Ammon's horn (tissue), 1 donor: ENCODE data around the gene ARHGAP30.

ENCODE experiments used
- DNase-seq: peaks from one replicate; pipeline ENCODE4 v3.0.0-alpha.2; 2016; ENCODE audit warnings: low spot score

Gene ARHGAP30

GRCh38 chr1:161013488-161014230 is 56.0 kb downstream of the ARHGAP30 start:
- peak; percentile 79 for DNase-seq

DNA sequence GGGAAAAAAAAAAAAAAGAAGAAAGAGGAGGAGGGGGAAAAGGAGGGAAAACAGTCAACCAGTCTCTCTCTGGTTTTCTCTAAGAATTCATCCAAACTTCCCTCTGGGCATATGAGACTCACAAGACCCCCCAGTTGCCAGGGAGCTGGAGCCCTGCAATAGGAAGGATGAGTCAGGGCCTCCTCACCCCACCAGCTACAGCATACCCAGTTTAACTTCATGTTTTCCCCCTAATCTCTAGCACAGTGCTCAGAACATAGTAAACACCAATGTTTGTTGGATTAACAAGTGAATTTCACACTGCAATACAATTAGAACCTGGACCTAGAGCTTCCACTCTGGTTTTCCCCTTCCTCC is 56.6 kb downstream of the ARHGAP30 start:
- no peak for DNase-seq

- DNase-seq, result no peak
These were observed 57.3 kb downstream of the ARHGAP30 start for GRCh38 chr1:161012420-161012819.

DNA sequence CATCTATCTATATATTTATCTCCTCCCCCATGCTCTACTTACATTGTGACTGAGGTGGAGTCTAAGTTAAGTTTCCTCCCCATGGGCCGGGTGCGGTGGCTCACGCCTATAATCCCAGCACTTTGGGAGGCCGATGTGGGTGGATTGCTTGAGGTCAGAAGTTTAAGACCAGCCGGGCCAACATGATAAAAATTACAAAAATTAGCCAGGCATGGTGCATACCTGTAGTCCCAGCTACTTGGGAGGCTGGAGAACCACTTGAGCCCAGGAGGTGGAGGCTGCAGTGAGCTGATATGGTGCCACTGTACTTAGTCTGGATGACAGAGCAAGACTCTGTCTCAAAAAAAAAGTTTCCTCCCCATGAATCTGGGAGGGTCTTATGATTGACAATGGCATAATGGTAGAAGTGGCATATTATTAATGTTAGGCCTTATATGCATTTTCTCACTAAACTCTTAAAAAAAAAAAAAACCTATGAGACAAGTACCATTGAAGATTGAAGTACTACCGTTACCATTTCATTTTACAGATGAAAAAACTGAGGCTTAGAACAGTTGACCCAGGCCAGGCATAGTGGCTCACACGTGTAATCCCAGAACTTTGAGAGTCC is 60.0 kb downstream of the ARHGAP30 start:
- DNase-seq, result no peak

DNA sequence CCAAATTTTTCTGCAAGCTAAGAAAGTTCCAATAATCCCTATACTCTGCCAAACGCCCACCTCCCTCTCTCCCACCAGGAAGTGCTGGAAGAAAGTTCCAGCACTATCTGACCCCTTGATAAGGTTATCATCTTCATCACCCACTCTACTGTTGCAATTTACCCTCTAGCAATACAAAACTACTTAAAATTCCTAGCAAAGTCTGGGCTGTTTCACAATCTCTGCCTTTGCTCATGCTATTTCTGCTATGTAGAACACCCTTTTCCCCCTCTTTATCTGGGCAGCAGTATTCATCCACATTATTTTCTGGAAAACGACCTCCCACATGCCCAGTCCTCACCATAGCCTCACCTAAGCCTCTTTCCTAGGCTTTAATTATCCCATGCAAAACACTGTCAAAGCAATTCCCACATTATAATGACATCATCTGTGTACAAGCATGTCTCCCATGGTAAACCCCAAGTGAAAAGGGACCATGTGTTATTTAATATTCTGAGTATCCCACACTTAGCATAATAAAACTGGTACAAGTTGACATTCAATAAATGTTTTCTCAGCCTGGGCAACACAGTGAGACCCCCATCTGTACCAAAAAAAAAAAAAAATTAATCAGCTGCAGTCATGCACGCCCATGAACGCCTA is 60.7 kb downstream of the ARHGAP30 start:
- DNase-seq, result no peak

GRCh38 chr1:161007369-161007768 is 62.3 kb downstream of the ARHGAP30 start:
- no peak for DNase-seq

- no peak for DNase-seq
These were observed 63.1 kb downstream of the ARHGAP30 start for GRCh38 chr1:161006563-161006962.

DNA sequence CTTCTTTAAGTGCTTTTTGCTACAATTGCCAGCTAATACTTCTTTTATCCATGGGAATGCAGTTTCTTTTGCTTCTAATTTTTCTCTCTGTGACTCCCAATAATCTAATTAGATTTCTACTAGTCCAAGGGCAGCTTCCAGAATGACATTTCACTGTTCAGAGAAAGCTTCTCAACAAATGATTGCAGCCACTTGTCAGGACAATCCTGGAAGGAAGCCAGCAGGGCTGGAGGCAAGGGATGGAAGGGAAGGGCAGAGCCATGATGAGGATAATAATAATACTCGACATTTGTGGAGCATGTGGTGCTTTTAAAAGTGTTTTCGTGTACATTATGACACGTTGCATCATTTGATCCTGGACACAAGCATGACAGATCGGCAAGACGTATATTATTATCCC is 68.2 kb downstream of the ARHGAP30 start:
- DNase-seq, result no peak

DNA sequence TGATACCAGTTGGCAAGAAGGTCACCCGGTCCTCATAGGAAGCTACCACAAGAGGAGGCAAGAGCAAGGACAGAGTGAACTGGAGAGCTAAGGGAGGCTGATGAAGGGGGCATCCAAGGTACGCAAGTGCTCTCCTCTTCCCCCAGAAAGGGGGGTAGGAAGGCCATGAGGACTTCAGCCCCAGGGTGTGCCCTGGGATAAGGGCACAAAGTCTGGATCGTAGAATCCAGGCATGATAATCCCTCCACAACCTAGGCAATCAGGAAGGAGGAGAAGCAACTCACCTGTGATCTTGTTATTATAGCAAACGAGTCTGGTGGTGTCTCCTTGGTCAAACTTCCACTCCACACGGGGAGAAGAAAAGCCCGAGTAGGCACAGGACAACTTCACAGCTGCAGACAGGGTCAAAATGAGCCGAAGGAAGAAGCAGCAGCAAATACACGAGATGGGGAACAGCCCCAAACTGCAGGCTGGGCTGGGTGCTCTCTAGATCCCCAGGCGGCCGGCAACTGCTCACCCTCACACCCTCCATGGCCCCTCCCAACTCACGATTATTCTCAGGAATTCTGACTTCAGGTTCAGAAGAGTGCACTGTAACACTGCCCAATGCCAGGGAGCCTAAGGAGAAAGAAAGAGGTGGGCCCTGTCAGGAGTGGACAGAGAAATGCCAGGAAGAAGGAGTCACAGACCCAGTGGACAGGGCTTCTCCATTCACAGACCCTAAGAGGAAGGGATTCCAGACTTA is 68.8 kb downstream of the ARHGAP30 start:
- DNase-seq, result no peak

- no peak for DNase-seq
These were observed 70.3 kb downstream of the ARHGAP30 start for GRCh38 chr1:160999376-160999775.

DNA sequence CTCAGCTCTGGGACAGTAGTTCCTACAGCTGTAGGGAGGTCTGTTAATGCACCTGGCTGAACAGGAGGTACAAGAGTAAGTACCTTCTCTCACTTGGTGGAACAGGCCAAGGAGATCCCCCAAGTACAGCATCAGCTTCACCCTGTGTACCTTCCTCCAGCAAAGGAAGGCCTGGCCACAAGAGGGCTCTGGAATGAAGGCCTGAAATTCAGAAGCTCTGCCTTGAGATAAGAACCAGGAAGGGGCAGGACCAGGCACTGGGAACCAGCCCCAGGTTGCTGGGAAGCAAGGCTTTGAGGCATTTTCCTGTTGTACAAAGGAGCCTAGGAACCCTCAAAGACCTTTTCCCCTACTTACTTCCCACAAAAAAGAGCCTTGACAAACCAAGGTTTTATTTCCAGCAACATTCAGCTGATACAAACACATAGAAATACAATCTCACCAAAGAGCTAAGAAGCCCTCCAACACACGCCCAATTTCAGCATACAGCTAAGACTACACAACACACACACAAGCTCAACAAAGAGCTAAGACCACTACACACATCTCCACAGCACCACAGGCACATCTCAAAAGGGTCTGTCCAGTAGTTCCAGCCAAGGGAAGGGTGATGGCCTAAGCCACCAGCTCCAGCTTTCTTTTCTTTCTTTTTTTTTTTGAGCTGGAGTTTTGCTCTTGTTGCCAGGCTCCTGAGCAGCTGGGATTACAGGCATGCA is 72.2 kb downstream of the ARHGAP30 start:
- DNase-seq, result peak; percentile 73
